DMS153 treated with DMSO at 0.1 percent for 48 hours (cell line): Measurements from ENCODE around the gene TCF7L2.

ENCODE experiments used
- DNase-seq: peaks from one replicate; lab custom pipeline; 2025; ENCODE audit not compliant: unreplicated experiment; lab: John Stamatoyannopoulos, UW

The TCF7L2 gene

GRCh38 chr10:113118882-113119281 is 168.8 kb downstream of the TCF7L2 start:
- no peak for DNase-seq

GRCh38 chr10:113119801-113120200 is 169.8 kb downstream of the TCF7L2 start:
- no peak for DNase-seq

- DNase-seq: no peak
Measured at GRCh38 chr10:113121153-113121552, 171.1 kb downstream of the TCF7L2 start.

GRCh38 chr10:113122947-113123346 is 172.9 kb downstream of the TCF7L2 start:
- DNase-seq: no peak

- DNase-seq: no peak
Measured at GRCh38 chr10:113124724-113125123, 174.7 kb downstream of the TCF7L2 start.

GRCh38 chr10:113125612-113126011 is 175.6 kb downstream of the TCF7L2 start:
- no peak for DNase-seq

GRCh38 chr10:113126229-113127201 is 176.5 kb downstream of the TCF7L2 start:
- DNase-seq: peak; percentile 24

GRCh38 chr10:113127261-113127900 is 177.3 kb downstream of the TCF7L2 start:
- DNase-seq: no peak

GRCh38 chr10:113127901-113128283 is 177.8 kb downstream of the TCF7L2 start:
- DNase-seq: no peak

GRCh38 chr10:113128450-113129070 is 178.5 kb downstream of the TCF7L2 start:
- no peak for DNase-seq

GRCh38 chr10:113129117-113129516 is 179.1 kb downstream of the TCF7L2 start:
- no peak for DNase-seq

GRCh38 chr10:113130014-113130641 is 180.1 kb downstream of the TCF7L2 start:
- DNase-seq: no peak

- DNase-seq: no peak
Measured at GRCh38 chr10:113131613-113132261, 181.7 kb downstream of the TCF7L2 start.

- DNase-seq: no peak
Measured at GRCh38 chr10:113132591-113133121, 182.6 kb downstream of the TCF7L2 start.

GRCh38 chr10:113133497-113134115 is 183.6 kb downstream of the TCF7L2 start:
- no peak for DNase-seq

GRCh38 chr10:113135025-113135424 is 185.0 kb downstream of the TCF7L2 start:
- no peak for DNase-seq

- DNase-seq: no peak
Measured at GRCh38 chr10:113137941-113138685, 188.1 kb downstream of the TCF7L2 start.

- DNase-seq: no peak
Measured at GRCh38 chr10:113138937-113139585, 189.0 kb downstream of the TCF7L2 start.

- DNase-seq: no peak
Measured at GRCh38 chr10:113139699-113140098, 189.7 kb downstream of the TCF7L2 start.
